K562 (cell line): Measurements from ENCODE around the gene SDE2. TPM values are rescaled to one million over a fixed set of nuclear protein-coding genes. Genes with fewer than 3 reads are reported as not detected.

Experiments used
- BMI1 ChIP-seq: fragments of 150-350 bp; IDR thresholded peaks from 2 replicates; pipeline ENCODE4 v1.6.1; 2014; ENCODE audit warnings: low read length
- CBX3 ChIP-seq, 2 experiments: IDR thresholded peaks; 1 replicate in 1 of 2; 2 replicates in 1 of 2; pipeline ENCODE4 v1.6.1; 2012; ENCODE audit warnings: inconsistent platforms in 2 of 2, low read length in 2 of 2, borderline replicate concordance in 1 of 2, control low read depth in 1 of 2
- ILK ChIP-seq: fragments of 450-650 bp; IDR thresholded peaks from 2 replicates; pipeline ENCODE4 v1.6.1; 2016; ENCODE audit warnings: missing genetic modification characterization, low read depth, mild to moderate bottlenecking, missing compliant biosample characterization, moderate library complexity, borderline replicate concordance
- KLF10 ChIP-seq: fragments of 250-450 bp; sonication (Bioruptor Pico); IDR thresholded peaks from 2 replicates; pipeline ENCODE4 v1.6.1; 2021; ENCODE audit warnings: matching md5 sums
- MEF2A ChIP-seq: IDR thresholded peaks from 2 replicates; pipeline ENCODE4 v1.6.1; 2011; ENCODE audit warnings: low read depth, mild to moderate bottlenecking, low read length, moderate library complexity; ENCODE audit not compliant: control insufficient read depth
- NR2C1 ChIP-seq, 2 experiments: fragments of 450-650 bp; IDR thresholded peaks; 2 replicates each; pipeline ENCODE4 v1.6.1; 2017; ENCODE audit warnings: mild to moderate bottlenecking in 2 of 2, antibody characterized with exemption in 1 of 2, inconsistent platforms in 1 of 2, missing compliant biosample characterization in 1 of 2, missing genetic modification characterization in 1 of 2
- RHOXF2B ChIP-seq: fragments of 250-450 bp; sonication (Bioruptor Pico); conservative IDR thresholded peaks from 2 replicates; pipeline ENCODE4 v1.5.1; 2021
- SP2 ChIP-seq: IDR thresholded peaks from 2 replicates; pipeline ENCODE4 v1.6.1; 2011; ENCODE audit warnings: mild to moderate bottlenecking, low read depth, low read length, moderate library complexity; ENCODE audit not compliant: poor library complexity, severe bottlenecking; ENCODE audit errors: extremely low read depth
- ZFPM2 ChIP-seq: fragments of 250-450 bp; sonication (Bioruptor Pico); IDR thresholded peaks from 2 replicates; pipeline ENCODE4 v1.5.1; 2022; ENCODE audit warnings: mild to moderate bottlenecking
- ZNF282 ChIP-seq: sonication (generic); formaldehyde crosslinking; IDR thresholded peaks from 2 replicates; pipeline ENCODE4 v1.8.1; 2023; ENCODE audit warnings: missing genetic modification reagents
- polyA plus RNA-seq, 8 experiments: library from polyadenylated mRNA; depleted of rRNA in 4 of 8; stranded (reverse) in 5 of 8; unstranded in 3 of 8; fragments of >200 nt; fragmentation: Nextera tagmentation in 2 of 8; fragmentation: Illumina TruSeq in 1 of 8; extraction: Ambion mirVana in 2 of 8; extraction: Trizol in 1 of 8; gene quantifications; 2 replicates each; pipeline versions ENCODE4 v1.2.1 to v1.2.3, GENCODE V29; 2011 to 2014; ENCODE audit warnings: inconsistent platforms in 1 of 8, missing spikeins in 1 of 8
- total RNA-seq, 7 experiments: library from RNA; depleted of rRNA in 6 of 7; stranded (reverse); fragments of >200 nt in 6 of 7; fragmentation: Illumina TruSeq in 2 of 7; extraction: Trizol in 2 of 7; gene quantifications; 2 replicates each; pipeline versions ENCODE4 v1.2.1 to v1.2.3, GENCODE V29; 2011 to 2021; ENCODE audit warnings: low replicate concordance in 1 of 7
- TF ChIP-seq, protein P1 (sequence below): fragments of 450-650 bp; IDR thresholded peaks from 2 replicates; pipeline ENCODE4 v1.7.1; 2018; ENCODE audit warnings: mild to moderate bottlenecking, low read depth; ENCODE audit not compliant: partially characterized antibody
- TF ChIP-seq, protein P2 (sequence below): fragments of 250-450 bp; sonication (Bioruptor Pico); IDR thresholded peaks from 2 replicates; pipeline ENCODE4 v1.5.1; 2021; ENCODE audit warnings: mild to moderate bottlenecking
- TF ChIP-seq, protein P3 (sequence below), 2 experiments: fragments of 450-650 bp; IDR thresholded peaks; 2 replicates each; pipeline ENCODE4 v1.6.1; 2016
- TF ChIP-seq, protein P4 (sequence below): sonication (generic); formaldehyde crosslinking; IDR thresholded peaks from 2 replicates; pipeline ENCODE4 v1.5.0; 2020; ENCODE audit warnings: missing genetic modification reagents
- TF ChIP-seq, protein P5 (sequence below): fragments of 250-450 bp; sonication (Bioruptor Pico); IDR thresholded peaks from 2 replicates; pipeline ENCODE4 v1.4.0; 2020

Gene SDE2
- total and polyA plus RNA-seq, 9 of the 15 experiments (the other 6 are each of a cell fraction or from before 2014, with no cell fraction given) = 14.3 to 62.3 (median 46.0) TPM

DNA sequence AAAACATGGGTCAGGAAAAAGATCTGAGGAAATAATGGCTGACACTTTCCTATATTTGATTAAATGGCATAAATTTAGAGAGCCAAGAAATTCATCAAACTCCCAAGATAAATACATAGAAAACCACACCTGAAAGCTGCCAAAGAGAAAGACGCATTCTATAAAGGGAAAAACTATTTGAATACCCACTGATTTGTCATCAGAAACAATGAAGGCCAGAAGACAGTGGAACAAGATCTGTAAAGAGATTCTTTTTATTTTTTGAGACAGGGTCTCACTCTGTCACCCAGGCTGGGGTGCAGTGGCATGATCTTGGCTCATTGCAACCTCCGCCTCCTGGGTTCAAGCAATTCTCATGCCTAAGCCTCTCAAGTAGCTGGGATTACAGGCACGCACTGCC lies 17.4 kb downstream of the SDE2 start (continued):
- no peak for TF ChIP-seq BMI1
- TF ChIP-seq MEF2A = no peak
- TF ChIP-seq ZNF282 (CRISPR knock-in tag) = no peak
- TF ChIP-seq ILK (tag) = no peak
- 0 out of 2 replicates have a peak, but pooled peaks have one; percentile 15 for TF ChIP-seq NR2C1 (IDR thresholded peaks at IDR 0.05)
- TF ChIP-seq NR2C1 (tag; IDR thresholded peaks at IDR 0.05) = no peak
- TF ChIP-seq, protein P1, sequence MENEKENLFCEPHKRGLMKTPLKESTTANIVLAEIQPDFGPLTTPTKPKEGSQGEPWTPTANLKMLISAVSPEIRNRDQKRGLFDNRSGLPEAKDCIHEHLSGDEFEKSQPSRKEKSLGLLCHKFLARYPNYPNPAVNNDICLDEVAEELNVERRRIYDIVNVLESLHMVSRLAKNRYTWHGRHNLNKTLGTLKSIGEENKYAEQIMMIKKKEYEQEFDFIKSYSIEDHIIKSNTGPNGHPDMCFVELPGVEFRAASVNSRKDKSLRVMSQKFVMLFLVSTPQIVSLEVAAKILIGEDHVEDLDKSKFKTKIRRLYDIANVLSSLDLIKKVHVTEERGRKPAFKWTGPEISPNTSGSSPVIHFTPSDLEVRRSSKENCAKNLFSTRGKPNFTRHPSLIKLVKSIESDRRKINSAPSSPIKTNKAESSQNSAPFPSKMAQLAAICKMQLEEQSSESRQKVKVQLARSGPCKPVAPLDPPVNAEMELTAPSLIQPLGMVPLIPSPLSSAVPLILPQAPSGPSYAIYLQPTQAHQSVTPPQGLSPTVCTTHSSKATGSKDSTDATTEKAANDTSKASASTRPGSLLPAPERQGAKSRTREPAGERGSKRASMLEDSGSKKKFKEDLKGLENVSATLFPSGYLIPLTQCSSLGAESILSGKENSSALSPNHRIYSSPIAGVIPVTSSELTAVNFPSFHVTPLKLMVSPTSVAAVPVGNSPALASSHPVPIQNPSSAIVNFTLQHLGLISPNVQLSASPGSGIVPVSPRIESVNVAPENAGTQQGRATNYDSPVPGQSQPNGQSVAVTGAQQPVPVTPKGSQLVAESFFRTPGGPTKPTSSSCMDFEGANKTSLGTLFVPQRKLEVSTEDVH = no peak
- TF ChIP-seq, protein P2, sequence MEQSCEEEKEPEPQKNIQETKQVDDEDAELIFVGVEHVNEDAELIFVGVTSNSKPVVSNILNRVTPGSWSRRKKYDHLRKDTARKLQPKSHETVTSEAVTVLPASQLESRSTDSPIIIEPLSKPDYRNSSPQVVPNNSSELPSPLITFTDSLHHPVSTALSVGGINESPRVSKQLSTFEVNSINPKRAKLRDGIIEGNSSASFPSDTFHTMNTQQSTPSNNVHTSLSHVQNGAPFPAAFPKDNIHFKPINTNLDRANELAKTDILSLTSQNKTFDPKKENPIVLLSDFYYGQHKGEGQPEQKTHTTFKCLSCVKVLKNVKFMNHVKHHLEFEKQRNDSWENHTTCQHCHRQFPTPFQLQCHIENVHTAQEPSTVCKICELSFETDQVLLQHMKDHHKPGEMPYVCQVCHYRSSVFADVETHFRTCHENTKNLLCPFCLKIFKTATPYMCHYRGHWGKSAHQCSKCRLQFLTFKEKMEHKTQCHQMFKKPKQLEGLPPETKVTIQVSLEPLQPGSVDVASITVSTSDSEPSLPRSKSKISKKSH (CRISPR knock-in tag) = 0 out of 2 replicates have a peak, but pooled peaks have one; percentile 38
- peak in 1 of 2 experiments; percentile 97; a peak in 2 of 3 replicates for TF ChIP-seq CBX3 (IDR thresholded peaks at IDR 0.05; ENCODE audit: borderline replicate concordance in 1 of 2, low read length in 2 of 2)
- no peak for TF ChIP-seq KLF10 (CRISPR knock-in tag)
- TF ChIP-seq, protein P3, sequence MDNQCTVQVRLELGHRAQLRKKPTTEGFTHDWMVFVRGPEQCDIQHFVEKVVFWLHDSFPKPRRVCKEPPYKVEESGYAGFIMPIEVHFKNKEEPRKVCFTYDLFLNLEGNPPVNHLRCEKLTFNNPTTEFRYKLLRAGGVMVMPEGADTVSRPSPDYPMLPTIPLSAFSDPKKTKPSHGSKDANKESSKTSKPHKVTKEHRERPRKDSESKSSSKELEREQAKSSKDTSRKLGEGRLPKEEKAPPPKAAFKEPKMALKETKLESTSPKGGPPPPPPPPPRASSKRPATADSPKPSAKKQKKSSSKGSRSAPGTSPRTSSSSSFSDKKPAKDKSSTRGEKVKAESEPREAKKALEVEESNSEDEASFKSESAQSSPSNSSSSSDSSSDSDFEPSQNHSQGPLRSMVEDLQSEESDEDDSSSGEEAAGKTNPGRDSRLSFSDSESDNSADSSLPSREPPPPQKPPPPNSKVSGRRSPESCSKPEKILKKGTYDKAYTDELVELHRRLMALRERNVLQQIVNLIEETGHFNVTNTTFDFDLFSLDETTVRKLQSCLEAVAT (IDR thresholded peaks at IDR 0.05) = 0 out of 4 replicates have a peak, but pooled peaks of 1 of the 2 experiments have one; percentile 20
- TF ChIP-seq SP2 = no peak
- TF ChIP-seq, protein P4, sequence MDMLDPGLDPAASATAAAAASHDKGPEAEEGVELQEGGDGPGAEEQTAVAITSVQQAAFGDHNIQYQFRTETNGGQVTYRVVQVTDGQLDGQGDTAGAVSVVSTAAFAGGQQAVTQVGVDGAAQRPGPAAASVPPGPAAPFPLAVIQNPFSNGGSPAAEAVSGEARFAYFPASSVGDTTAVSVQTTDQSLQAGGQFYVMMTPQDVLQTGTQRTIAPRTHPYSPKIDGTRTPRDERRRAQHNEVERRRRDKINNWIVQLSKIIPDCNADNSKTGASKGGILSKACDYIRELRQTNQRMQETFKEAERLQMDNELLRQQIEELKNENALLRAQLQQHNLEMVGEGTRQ = no peak
- no peak for TF ChIP-seq ZFPM2 (CRISPR knock-in tag)
- TF ChIP-seq, protein P5, sequence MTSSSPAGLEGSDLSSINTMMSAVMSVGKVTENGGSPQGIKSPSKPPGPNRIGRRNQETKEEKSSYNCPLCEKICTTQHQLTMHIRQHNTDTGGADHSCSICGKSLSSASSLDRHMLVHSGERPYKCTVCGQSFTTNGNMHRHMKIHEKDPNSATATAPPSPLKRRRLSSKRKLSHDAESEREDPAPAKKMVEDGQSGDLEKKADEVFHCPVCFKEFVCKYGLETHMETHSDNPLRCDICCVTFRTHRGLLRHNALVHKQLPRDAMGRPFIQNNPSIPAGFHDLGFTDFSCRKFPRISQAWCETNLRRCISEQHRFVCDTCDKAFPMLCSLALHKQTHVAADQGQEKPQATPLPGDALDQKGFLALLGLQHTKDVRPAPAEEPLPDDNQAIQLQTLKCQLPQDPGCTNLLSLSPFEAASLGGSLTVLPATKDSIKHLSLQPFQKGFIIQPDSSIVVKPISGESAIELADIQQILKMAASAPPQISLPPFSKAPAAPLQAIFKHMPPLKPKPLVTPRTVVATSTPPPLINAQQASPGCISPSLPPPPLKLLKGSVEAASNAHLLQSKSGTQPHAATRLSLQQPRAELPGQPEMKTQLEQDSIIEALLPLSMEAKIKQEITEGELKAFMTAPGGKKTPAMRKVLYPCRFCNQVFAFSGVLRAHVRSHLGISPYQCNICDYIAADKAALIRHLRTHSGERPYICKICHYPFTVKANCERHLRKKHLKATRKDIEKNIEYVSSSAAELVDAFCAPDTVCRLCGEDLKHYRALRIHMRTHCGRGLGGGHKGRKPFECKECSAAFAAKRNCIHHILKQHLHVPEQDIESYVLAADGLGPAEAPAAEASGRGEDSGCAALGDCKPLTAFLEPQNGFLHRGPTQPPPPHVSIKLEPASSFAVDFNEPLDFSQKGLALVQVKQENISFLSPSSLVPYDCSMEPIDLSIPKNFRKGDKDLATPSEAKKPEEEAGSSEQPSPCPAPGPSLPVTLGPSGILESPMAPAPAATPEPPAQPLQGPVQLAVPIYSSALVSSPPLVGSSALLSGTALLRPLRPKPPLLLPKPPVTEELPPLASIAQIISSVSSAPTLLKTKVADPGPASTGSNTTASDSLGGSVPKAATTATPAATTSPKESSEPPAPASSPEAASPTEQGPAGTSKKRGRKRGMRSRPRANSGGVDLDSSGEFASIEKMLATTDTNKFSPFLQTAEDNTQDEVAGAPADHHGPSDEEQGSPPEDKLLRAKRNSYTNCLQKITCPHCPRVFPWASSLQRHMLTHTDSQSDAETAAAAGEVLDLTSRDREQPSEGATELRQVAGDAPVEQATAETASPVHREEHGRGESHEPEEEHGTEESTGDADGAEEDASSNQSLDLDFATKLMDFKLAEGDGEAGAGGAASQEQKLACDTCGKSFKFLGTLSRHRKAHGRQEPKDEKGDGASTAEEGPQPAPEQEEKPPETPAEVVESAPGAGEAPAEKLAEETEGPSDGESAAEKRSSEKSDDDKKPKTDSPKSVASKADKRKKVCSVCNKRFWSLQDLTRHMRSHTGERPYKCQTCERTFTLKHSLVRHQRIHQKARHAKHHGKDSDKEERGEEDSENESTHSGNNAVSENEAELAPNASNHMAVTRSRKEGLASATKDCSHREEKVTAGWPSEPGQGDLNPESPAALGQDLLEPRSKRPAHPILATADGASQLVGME (CRISPR knock-in tag) = no peak
- TF ChIP-seq RHOXF2B (CRISPR knock-in tag) = no peak
